Measurements from ENCODE around the gene LDLRAD3. TPM values are rescaled to one million over a fixed set of nuclear protein-coding genes. Genes with fewer than 3 reads are reported as not detected.
"Not testable (repeated sequence)": the region's sequence is repeated elsewhere in the genome, so short reads cannot be mapped to it uniquely, and the experiment has no call there.

The LDLRAD3 gene
- total RNA-seq, 1 experiment from 2014 or later: not detected

GRCh38 chr11:36164506-36165250, 220.8 kb downstream of the LDLRAD3 start:
- Histone ChIP-seq H3K9ac (ENCODE audit: low read length) (no peak overlapping the region), H3K27ac (ENCODE audit: low read length) (no peak overlapping the region), H3K4me3 (ENCODE audit: low read length) (no peak overlapping the region), H3K4me2 (ENCODE audit: low read depth, low read length, poor library complexity, severe bottlenecking) (no peak overlapping the region), H3K36me3 (ENCODE audit: insufficient read depth, low read length) (no peaks in the 10 kb centered on the region), H3K9me2 (replicated peaks; ENCODE audit: insufficient read depth, low read length) (no peaks in the 10 kb centered on the region), H3K9me3 (ENCODE audit: low read length) (no peaks in the 10 kb centered on the region), H3K27me3 (ENCODE audit: low read length) (no peaks in the 10 kb centered on the region), H3K79me2 (ENCODE audit: low read length) (no peaks in the 10 kb centered on the region), H2AFZ (ENCODE audit: low read length) (no peak overlapping the region), H4K20me1 (ENCODE audit: insufficient read depth, low read depth, low read length) (no peaks in the 10 kb centered on the region), H3K4me1 (ENCODE audit: low read length) (peaks cover 30% of the 10 kb centered on the region)
- no peak for DNase-seq

GRCh38 chr11:36165621-36166397, 221.9 kb downstream of the LDLRAD3 start:
- Histone ChIP-seq H3K36me3 (ENCODE audit: insufficient read depth, low read length) (no peaks in the 10 kb centered on the region), H2AFZ (ENCODE audit: low read length) (no peak overlapping the region), H3K9ac (ENCODE audit: low read length) (no peak overlapping the region), H3K27me3 (ENCODE audit: low read length) (no peaks in the 10 kb centered on the region), H3K9me3 (ENCODE audit: low read length) (no peaks in the 10 kb centered on the region), H4K20me1 (ENCODE audit: insufficient read depth, low read depth, low read length) (no peaks in the 10 kb centered on the region), H3K27ac (ENCODE audit: low read length) (no peak overlapping the region), H3K79me2 (ENCODE audit: low read length) (no peaks in the 10 kb centered on the region), H3K4me1 (ENCODE audit: low read length) (peaks cover 30% of the 10 kb centered on the region), H3K4me2 (ENCODE audit: low read depth, low read length, poor library complexity, severe bottlenecking) (no peak overlapping the region), H3K4me3 (ENCODE audit: low read length) (no peak overlapping the region), H3K9me2 (replicated peaks; ENCODE audit: insufficient read depth, low read length) (no peaks in the 10 kb centered on the region)
- DNase-seq: no peak

GRCh38 chr11:36167073-36167472, 223.2 kb downstream of the LDLRAD3 start:
- no peak for DNase-seq
- Histone ChIP-seq H3K4me2 (ENCODE audit: low read depth, low read length, poor library complexity, severe bottlenecking) (no peak overlapping the region), H2AFZ (ENCODE audit: low read length) (no peak overlapping the region), H3K9me2 (replicated peaks; ENCODE audit: insufficient read depth, low read length) (no peaks in the 10 kb centered on the region), H3K4me1 (ENCODE audit: low read length) (peaks cover 22% of the 10 kb centered on the region), H3K27me3 (ENCODE audit: low read length) (no peaks in the 10 kb centered on the region), H3K27ac (ENCODE audit: low read length) (no peak overlapping the region), H3K4me3 (ENCODE audit: low read length) (no peak overlapping the region), H4K20me1 (ENCODE audit: insufficient read depth, low read depth, low read length) (no peaks in the 10 kb centered on the region), H3K36me3 (ENCODE audit: insufficient read depth, low read length) (no peaks in the 10 kb centered on the region), H3K9me3 (ENCODE audit: low read length) (no peaks in the 10 kb centered on the region), H3K9ac (ENCODE audit: low read length) (no peak overlapping the region), H3K79me2 (ENCODE audit: low read length) (no peaks in the 10 kb centered on the region)

GRCh38 chr11:36167729-36168128, 223.9 kb downstream of the LDLRAD3 start:
- H3K4me3 ChIP-seq (ENCODE audit: low read length): no peak overlapping the region
- no peak for DNase-seq
- no peak overlapping the region for H3K27ac ChIP-seq (ENCODE audit: low read length)
- no peaks in the 10 kb centered on the region for H3K9me2 ChIP-seq (replicated peaks; ENCODE audit: insufficient read depth, low read length)
- no peaks in the 10 kb centered on the region for H3K9me3 ChIP-seq (ENCODE audit: low read length)
- no peaks in the 10 kb centered on the region for H3K36me3 ChIP-seq (ENCODE audit: insufficient read depth, low read length)
- no peak overlapping the region for H3K4me2 ChIP-seq (ENCODE audit: low read depth, low read length, poor library complexity, severe bottlenecking)
- no peak overlapping the region for H2AFZ ChIP-seq (ENCODE audit: low read length)
- peaks cover 15% of the 10 kb centered on the region for H3K4me1 ChIP-seq (ENCODE audit: low read length)
- no peaks in the 10 kb centered on the region for H3K79me2 ChIP-seq (ENCODE audit: low read length)
- no peaks in the 10 kb centered on the region for H4K20me1 ChIP-seq (ENCODE audit: insufficient read depth, low read depth, low read length)
- no peak overlapping the region for H3K9ac ChIP-seq (ENCODE audit: low read length)
- H3K27me3 ChIP-seq (ENCODE audit: low read length): no peaks in the 10 kb centered on the region

GRCh38 chr11:36177836-36178235, 234.0 kb downstream of the LDLRAD3 start:
- H3K4me1 ChIP-seq (ENCODE audit: low read length): no peaks in the 10 kb centered on the region
- H3K9ac ChIP-seq (ENCODE audit: low read length): no peak overlapping the region

GRCh38 chr11:36186340-36187175, 242.7 kb downstream of the LDLRAD3 start:
- H2AFZ ChIP-seq (ENCODE audit: low read length): no peak overlapping the region
- no peaks in the 10 kb centered on the region for H3K9me2 ChIP-seq (replicated peaks; ENCODE audit: insufficient read depth, low read length)
- H3K27me3 ChIP-seq (ENCODE audit: low read length): no peaks in the 10 kb centered on the region
- H3K9ac ChIP-seq (ENCODE audit: low read length): no peak overlapping the region
- peak overlapping the region; percentile 36 for H3K4me2 ChIP-seq (ENCODE audit: low read depth, low read length, poor library complexity, severe bottlenecking)
- H3K4me1 ChIP-seq (ENCODE audit: low read length): peaks cover 36% of the 10 kb centered on the region
- DNase-seq: peak; percentile 74
- H4K20me1 ChIP-seq (ENCODE audit: insufficient read depth, low read depth, low read length): no peaks in the 10 kb centered on the region
- H3K36me3 ChIP-seq (ENCODE audit: insufficient read depth, low read length): peaks cover 52% of the 10 kb centered on the region
- H3K79me2 ChIP-seq (ENCODE audit: low read length): no peaks in the 10 kb centered on the region; the same call in 1 of the 2 replicates
- peak overlapping the region; percentile 63 for H3K27ac ChIP-seq (ENCODE audit: low read length)
- H3K9me3 ChIP-seq (ENCODE audit: low read length): no peaks in the 10 kb centered on the region
- no peak overlapping the region for H3K4me3 ChIP-seq (ENCODE audit: low read length)

More at GRCh38 chr11:36177836-36178235, 234.0 kb downstream of the LDLRAD3 start:
- Histone ChIP-seq H3K79me2 (ENCODE audit: low read length) (no peaks in the 10 kb centered on the region), H4K20me1 (ENCODE audit: insufficient read depth, low read depth, low read length) (no peaks in the 10 kb centered on the region), H3K27me3 (ENCODE audit: low read length) (no peaks in the 10 kb centered on the region), H3K9me2 (replicated peaks; ENCODE audit: insufficient read depth, low read length) (no peaks in the 10 kb centered on the region), H3K9me3 (ENCODE audit: low read length) (peaks cover 6% of the 10 kb centered on the region), H3K27ac (ENCODE audit: low read length) (no peak overlapping the region), H3K4me3 (ENCODE audit: low read length) (no peak overlapping the region), H3K36me3 (ENCODE audit: insufficient read depth, low read length) (peaks cover 26% of the 10 kb centered on the region; the same call in 1 of the 2 replicates), H3K4me2 (ENCODE audit: low read depth, low read length, poor library complexity, severe bottlenecking) (no peak overlapping the region), H2AFZ (ENCODE audit: low read length) (no peak overlapping the region)
- no peak for DNase-seq

- H3K79me2 ChIP-seq (ENCODE audit: low read length): peaks cover 5% of the 10 kb centered on the region; the same call in 1 of the 2 replicates
- peaks cover 51% of the 10 kb centered on the region for H3K36me3 ChIP-seq (ENCODE audit: insufficient read depth, low read length)
- peaks cover 46% of the 10 kb centered on the region for H3K4me1 ChIP-seq (ENCODE audit: low read length)
- H3K27me3 ChIP-seq (ENCODE audit: low read length): no peaks in the 10 kb centered on the region
- peak overlapping the region; percentile 36 for H3K4me2 ChIP-seq (ENCODE audit: low read depth, low read length, poor library complexity, severe bottlenecking)
- no peak overlapping the region for H3K4me3 ChIP-seq (ENCODE audit: low read length)
- peak overlapping the region; percentile 63 for H3K27ac ChIP-seq (ENCODE audit: low read length)
- no peaks in the 10 kb centered on the region for H3K9me3 ChIP-seq (ENCODE audit: low read length)
- H2AFZ ChIP-seq (ENCODE audit: low read length): no peak overlapping the region
- no peak overlapping the region for H3K9ac ChIP-seq (ENCODE audit: low read length)
- H4K20me1 ChIP-seq (ENCODE audit: insufficient read depth, low read depth, low read length): no peaks in the 10 kb centered on the region
- no peaks in the 10 kb centered on the region for H3K9me2 ChIP-seq (replicated peaks; ENCODE audit: insufficient read depth, low read length)
- DNase-seq: no peak
Observed at GRCh38 chr11:36187622-36188021, 243.8 kb downstream of the LDLRAD3 start.

GRCh38 chr11:36189735-36190134, 245.9 kb downstream of the LDLRAD3 start:
- H3K9ac ChIP-seq (ENCODE audit: low read length); H2AFZ ChIP-seq (ENCODE audit: low read length); H3K4me3 ChIP-seq (ENCODE audit: low read length); DNase-seq; H3K9me3 ChIP-seq (ENCODE audit: low read length); H3K27ac ChIP-seq (ENCODE audit: low read length); H3K9me2 ChIP-seq (replicated peaks; ENCODE audit: insufficient read depth, low read length); H3K4me2 ChIP-seq (ENCODE audit: low read depth, low read length, poor library complexity, severe bottlenecking); H4K20me1 ChIP-seq (ENCODE audit: insufficient read depth, low read depth, low read length); H3K27me3 ChIP-seq (ENCODE audit: low read length): not testable (repeated sequence)
- peaks cover 53% of the 10 kb centered on the region for H3K36me3 ChIP-seq (ENCODE audit: insufficient read depth, low read length)
- H3K4me1 ChIP-seq (ENCODE audit: low read length): peaks cover 67% of the 10 kb centered on the region
- H3K79me2 ChIP-seq (ENCODE audit: low read length): peaks cover 15% of the 10 kb centered on the region

Data from Karpas-422 (cell line).